H1 (cell line): Measurements from ENCODE around the gene MKRN1. TPM values are rescaled to one million over a fixed set of nuclear protein-coding genes. Genes with fewer than 3 reads are reported as not detected.
A peak's percentile ranks its signal among the peaks of the same experiment; 100 is the strongest.

Experiments used
- CTCF ChIA-PET: fragments of 300-600 bp; sonication (Branson Sonifier 250); formaldehyde crosslinking; loops from one replicate; lab custom pipeline; 2021; ENCODE audit not compliant: partially characterized antibody; lab: Charles Lee
- POLR2A ChIA-PET: fragments of 300-600 bp; sonication (Branson Sonifier 250); formaldehyde crosslinking; loops from one replicate; lab custom pipeline; 2021; ENCODE audit warnings: inconsistent platforms; ENCODE audit not compliant: partially characterized antibody; lab: Charles Lee
- DNase-seq, 2 experiments: peaks; one replicate each; pipeline versions ENCODE4 v3.0.0 to v3.0.0-alpha.2; 2010 to 2022; ENCODE audit warnings: low spot score in 2 of 2, low read depth in 1 of 2, mixed read lengths in 1 of 2
- FAIRE-seq: peaks from 2 replicates; lab custom pipeline; 2011; peaks lifted over from hg19 to GRCh38; lab: Jason Lieb, UNC
- H2AFZ ChIP-seq: 2 replicates; pipeline ENCODE4 v1.8.1; 2012; ENCODE audit warnings: low read length, inconsistent platforms
- H2AK5ac ChIP-seq: 2 replicates; pipeline ENCODE4 v1.6.1; 2013; ENCODE audit warnings: low read depth, low read length
- H2BK120ac ChIP-seq: replicated peaks from 2 replicates; pipeline ENCODE3; 2013; ENCODE audit warnings: low read depth, low read length, inconsistent platforms
- H2BK12ac ChIP-seq: 2 replicates; pipeline ENCODE4 v1.6.1; 2013; ENCODE audit warnings: low read depth, low read length
- H2BK15ac ChIP-seq: 2 replicates; pipeline ENCODE4 v1.6.1; 2013; ENCODE audit warnings: low read length
- H2BK20ac ChIP-seq: 2 replicates; pipeline ENCODE4 v1.6.1; 2013; ENCODE audit warnings: low read length
- H2BK5ac ChIP-seq: 2 replicates; pipeline ENCODE4 v1.6.1; 2013; ENCODE audit warnings: low read depth, low read length
- H3K14ac ChIP-seq: 2 replicates; pipeline ENCODE4 v1.6.1; 2013; ENCODE audit warnings: inconsistent platforms; ENCODE audit not compliant: insufficient read length
- H3K18ac ChIP-seq: 2 replicates; pipeline ENCODE4 v1.6.1; 2013; ENCODE audit warnings: low read length; ENCODE audit errors: extremely low read depth
- H3K23ac ChIP-seq: 2 replicates; pipeline ENCODE4 v1.6.1; 2013; ENCODE audit warnings: inconsistent platforms; ENCODE audit not compliant: insufficient read length
- H3K23me2 ChIP-seq: 2 replicates; pipeline ENCODE4 v1.6.1; 2013; ENCODE audit warnings: low read depth, low read length
- H3K27ac ChIP-seq: 2 replicates; pipeline ENCODE4 v1.6.1; 2011; ENCODE audit warnings: low read depth, low read length, inconsistent platforms
- H3K27me3 ChIP-seq, 4 experiments: replicated peaks in 1 of 4; 1 replicate in 1 of 4; 2 replicates in 3 of 4; pipeline versions ENCODE4 v1.6.1 to v1.8.1; 2011 to 2013; ENCODE audit warnings: low read length in 3 of 4, mild to moderate bottlenecking in 3 of 4, inconsistent platforms in 2 of 4, mixed read lengths in 2 of 4, moderate library complexity in 1 of 4; ENCODE audit not compliant: control insufficient read depth in 3 of 4, insufficient read depth in 3 of 4; ENCODE audit errors: extremely low read depth in 1 of 4
- H3K36me3 ChIP-seq, 4 experiments: 2 replicates each; pipeline versions ENCODE4 v1.6.1 to v1.8.1; 2011 to 2013; ENCODE audit warnings: mild to moderate bottlenecking in 4 of 4, low read length in 3 of 4, moderate library complexity in 2 of 4, control low read depth in 1 of 4, inconsistent platforms in 1 of 4; ENCODE audit not compliant: insufficient read depth in 4 of 4, control insufficient read depth in 2 of 4
- H3K4ac ChIP-seq: replicated peaks from 2 replicates; pipeline ENCODE3; 2013; ENCODE audit warnings: low read length, low read depth, mixed read lengths, inconsistent platforms; ENCODE audit not compliant: insufficient read length
- H3K4me1 ChIP-seq, 4 experiments: replicated peaks in 1 of 4; 1 replicate in 1 of 4; 2 replicates in 3 of 4; pipeline versions ENCODE4 v1.6.1 to v1.8.1; 2011 to 2013; ENCODE audit warnings: low read length in 3 of 4, inconsistent platforms in 2 of 4, mixed read lengths in 1 of 4; ENCODE audit not compliant: insufficient read depth in 4 of 4, control insufficient read depth in 3 of 4
- H3K4me2 ChIP-seq, 2 experiments: 2 replicates each; pipeline versions ENCODE4 v1.6.1 to v1.8.1; 2011 to 2013; ENCODE audit warnings: low read depth in 2 of 2, low read length in 2 of 2, control low read depth in 1 of 2, inconsistent platforms in 1 of 2, mild to moderate bottlenecking in 1 of 2; ENCODE audit not compliant: insufficient read depth in 1 of 2
- H3K4me3 ChIP-seq, 4 experiments: fragments of 200-600, 300-600 bp in 1 of 4; sonication (generic), shearing (Covaris generic), sonication (Bioruptor Twin) in 1 of 4; 2 replicates each; pipeline versions ENCODE4 v1.5.1 to v1.8.1; 2011 to 2016; ENCODE audit warnings: low read length in 4 of 4, low read depth in 3 of 4, control low read depth in 2 of 4, inconsistent platforms in 2 of 4, mild to moderate bottlenecking in 2 of 4, mixed read lengths in 1 of 4, moderate library complexity in 1 of 4; ENCODE audit not compliant: insufficient read depth in 2 of 4; ENCODE audit errors: extremely low read depth in 1 of 4
- H3K56ac ChIP-seq: replicated peaks from 2 replicates; pipeline ENCODE3; 2013; ENCODE audit warnings: low read depth, mild to moderate bottlenecking, mixed read lengths, low read length, inconsistent platforms; ENCODE audit not compliant: insufficient read length
- H3K79me1 ChIP-seq: 2 replicates; pipeline ENCODE4 v1.6.1; 2013; ENCODE audit warnings: low read depth, low read length, control low read depth
- H3K79me2 ChIP-seq, 2 experiments: 2 replicates each; pipeline versions ENCODE4 v1.6.1 to v1.8.1; 2012 to 2013; ENCODE audit warnings: low read length in 2 of 2, mild to moderate bottlenecking in 2 of 2, inconsistent platforms in 1 of 2; ENCODE audit not compliant: insufficient read depth in 2 of 2, control insufficient read depth in 1 of 2
- H3K9ac ChIP-seq, 4 experiments: replicated peaks in 1 of 4; 1 replicate in 1 of 4; 2 replicates in 3 of 4; pipeline versions ENCODE4 v1.6.1 to v1.8.1; 2011 to 2013; ENCODE audit warnings: low read depth in 3 of 4, low read length in 3 of 4, control low read depth in 2 of 4, mild to moderate bottlenecking in 2 of 4, moderate library complexity in 2 of 4, inconsistent platforms in 1 of 4; ENCODE audit errors: extremely low read depth in 1 of 4
- H3K9me3 ChIP-seq, 2 experiments: 2 replicates each; pipeline versions ENCODE4 v1.6.1 to v1.8.1; 2012 to 2013; ENCODE audit warnings: mild to moderate bottlenecking in 2 of 2, moderate library complexity in 2 of 2, control low read depth in 1 of 2, inconsistent platforms in 1 of 2, low read depth in 1 of 2, low read length in 1 of 2, mixed read lengths in 1 of 2; ENCODE audit not compliant: insufficient read depth in 2 of 2
- H4K20me1 ChIP-seq, 2 experiments: replicated peaks in 1 of 2; 2 replicates each; pipeline versions ENCODE3 to v1.8.1; 2011 to 2013; ENCODE audit warnings: inconsistent platforms in 2 of 2, low read length in 2 of 2, mild to moderate bottlenecking in 1 of 2; ENCODE audit not compliant: insufficient read depth in 2 of 2, control insufficient read depth in 1 of 2
- H4K5ac ChIP-seq: 2 replicates; pipeline ENCODE4 v1.6.1; 2013; ENCODE audit warnings: low read length, low read depth, mixed read lengths, inconsistent platforms; ENCODE audit not compliant: insufficient read length
- H4K8ac ChIP-seq: 2 replicates; pipeline ENCODE4 v1.8.0; 2013; ENCODE audit warnings: mild to moderate bottlenecking, moderate library complexity, low read length, inconsistent platforms; ENCODE audit not compliant: insufficient read depth; ENCODE audit errors: extremely low read depth
- H4K91ac ChIP-seq: replicated peaks from 2 replicates; pipeline ENCODE3; 2013; ENCODE audit warnings: low read length, mixed read lengths, inconsistent platforms; ENCODE audit not compliant: insufficient read length
- ASH2L ChIP-seq: fragments of 200-600, 300-600 bp; sonication (generic); IDR thresholded peaks from one replicate; pipeline ENCODE4 v1.7.1; 2017; ENCODE audit warnings: low read length
- CTBP2 ChIP-seq: IDR thresholded peaks from 2 replicates; pipeline ENCODE4 v1.7.0; 2011; ENCODE audit warnings: borderline replicate concordance, mild to moderate bottlenecking, moderate library complexity, mixed read lengths, low read length; ENCODE audit not compliant: insufficient read depth, insufficient read length
- HDAC2 ChIP-seq, 2 experiments: fragments of 300-600 bp in 1 of 2; sonication (generic) in 1 of 2; IDR thresholded peaks; 2 replicates each; pipeline ENCODE4 v1.6.1; 2011 to 2012; ENCODE audit warnings: low read depth in 2 of 2, low read length in 2 of 2, mild to moderate bottlenecking in 2 of 2, moderate library complexity in 2 of 2, borderline replicate concordance in 1 of 2, inconsistent platforms in 1 of 2
- POLR2A ChIP-seq, 2 experiments: IDR thresholded peaks; 1 replicate in 1 of 2; 2 replicates in 1 of 2; pipeline ENCODE4 v1.6.1; 2011; ENCODE audit warnings: low read depth in 2 of 2, low read length in 2 of 2, mild to moderate bottlenecking in 2 of 2; ENCODE audit errors: control extremely low read depth in 1 of 2
- POLR2AphosphoS5 ChIP-seq: IDR thresholded peaks from 2 replicates; pipeline ENCODE4 v1.6.1; 2011; ENCODE audit warnings: low read depth, low read length
- POU5F1 ChIP-seq: IDR thresholded peaks from 2 replicates; pipeline ENCODE4 v1.6.1; 2011; ENCODE audit warnings: low read depth, mild to moderate bottlenecking, low read length, moderate library complexity
- RBBP5 ChIP-seq: IDR thresholded peaks from 2 replicates; pipeline ENCODE4 v1.7.1; 2012; ENCODE audit warnings: low read depth, mild to moderate bottlenecking, inconsistent platforms, low read length, moderate library complexity, borderline replicate concordance
- SP4 ChIP-seq: IDR thresholded peaks from 2 replicates; pipeline ENCODE4 v1.6.1; 2012; ENCODE audit warnings: low read length, inconsistent platforms
- TBP ChIP-seq: IDR thresholded peaks from 2 replicates; pipeline ENCODE4 v1.6.1; 2011; ENCODE audit warnings: low read depth, low read length, improper control_type of control experiment
- TEAD4 ChIP-seq: IDR thresholded peaks from 2 replicates; pipeline ENCODE4 v1.6.1; 2012; ENCODE audit warnings: low read depth, low read length, inconsistent platforms, mixed read lengths
- WGBS, 2 experiments: shearing (Covaris generic) in 1 of 2; methylation state at CpG; one replicate each; pipeline versions ENCODE4 v1.1.6 to v1.1.7; 2013 to 2015; ENCODE audit warnings: low lambda C conversion rate in 2 of 2, mixed read lengths in 2 of 2, inconsistent platforms in 1 of 2, low coverage in 1 of 2, missing lambda C conversion rate in 1 of 2; ENCODE audit not compliant: insufficient replicate concordance in 2 of 2, insufficient coverage in 1 of 2, insufficient read length in 1 of 2; ENCODE audit errors: extremely low coverage in 1 of 2, missing lambda C conversion rate in 1 of 2; 5-methylcytosine and 5-hydroxymethylcytosine counted together
- polyA plus RNA-seq, 7 experiments: library from polyadenylated mRNA; depleted of rRNA in 3 of 7; stranded (reverse) in 5 of 7; unstranded in 2 of 7; fragments of >200 nt in 5 of 7; fragments of 200-250 nt in 2 of 7; gene quantifications; 1 replicate in 5 of 7; 2 replicates in 1 of 7; 4 replicates in 1 of 7; pipeline versions ENCODE4 v1.2.1 to v1.2.3, GENCODE V29; 2011 to 2013; ENCODE audit warnings: missing spikeins in 2 of 7, mixed read lengths in 2 of 7
- total RNA-seq: library from RNA; stranded (reverse); fragmentation: NEBNext Ultra II Directional; extraction: Animal tissue kit (Norgen Biotek cat#: 25700); gene quantifications from 2 replicates; pipeline ENCODE4 v1.2.1, GENCODE V29; 2021

Gene MKRN1
- total and polyA plus RNA-seq, 2 of the 8 experiments (the other 6 are each of a cell fraction or from before 2014, with no cell fraction given): 46.2 to 99.6 TPM

DNA sequence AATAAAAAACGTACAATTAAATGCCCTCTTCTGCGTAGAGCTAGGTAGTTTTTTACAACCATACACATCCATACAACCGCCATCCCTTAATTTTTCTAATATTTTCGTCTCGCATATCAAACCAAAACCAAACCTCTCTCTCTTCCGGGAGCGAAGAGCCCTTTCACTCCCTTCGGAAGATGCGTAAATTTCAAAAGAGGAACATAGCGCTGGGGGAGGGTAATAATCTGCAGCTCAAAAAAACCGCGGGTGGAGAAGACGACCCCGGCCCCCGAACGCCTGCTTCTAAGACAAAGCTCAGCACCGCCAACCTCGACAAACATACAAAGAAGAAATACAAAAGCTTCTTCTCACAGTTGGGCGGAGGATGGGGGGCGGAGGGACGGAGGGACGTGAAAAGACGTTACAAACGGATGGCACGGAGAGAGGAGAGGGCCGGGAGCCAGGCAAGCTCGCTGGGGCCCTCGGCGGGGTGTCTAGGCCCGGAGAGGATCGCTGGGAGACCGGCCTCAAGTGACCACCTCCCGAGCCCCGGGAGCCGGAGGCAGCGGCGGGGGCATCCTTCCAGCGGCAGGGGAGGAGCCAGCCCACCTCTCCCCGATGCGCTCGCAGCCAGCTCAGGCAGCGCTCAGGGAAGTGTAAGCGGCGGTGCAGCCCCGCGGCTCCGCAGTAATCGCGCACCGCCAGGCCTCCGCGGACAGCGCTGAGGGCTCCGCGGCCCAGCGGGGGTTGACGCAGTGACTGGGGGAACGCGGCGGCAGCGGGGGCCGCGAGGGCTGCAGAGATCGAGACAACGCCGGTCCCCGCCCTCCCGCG is 851 bp downstream of the MKRN1 start:
- ChIA-PET POLR2A (interaction anchor here (0.8 to 2.1 kb wide), 11 partner anchors 10 to 195 kb away, joined by 3 to 9 read pairs (median 4); partner anchors contain the start of gene ADCK2), CTCF (interaction anchor here (0.8 to 8.9 kb wide), 8 partner anchors 10 to 154 kb away, joined by 3 to 67 read pairs (median 4); no protein-coding TSS in a partner anchor)
- Histone ChIP-seq H2BK12ac (no peak overlapping the region), H4K20me1 (peaks cover 0 to 4% of the 10 kb centered on the region in 2 experiments), H3K27ac (peak overlapping the region; percentile 85), H3K23me2 (0 out of 2 replicates have a peak, but pooled peaks cover 1% of the 10 kb centered on the region), H4K8ac (peak overlapping the region; percentile 88; the same call in 1 of the 2 replicates), H3K14ac (no peak overlapping the region), H2BK15ac (no peak overlapping the region), H3K56ac (peak overlapping the region; percentile 84), H4K5ac (peak overlapping the region; percentile 75), H2AFZ (no peak overlapping the region), H3K4me1 (peaks cover 0 to 6% (median 3%) of the 10 kb centered on the region in 4 experiments; a peak in 3 of 7 replicates), H3K9me3 (no peaks in the 10 kb centered on the region), H3K18ac (peak overlapping the region; percentile 25), H3K23ac (no peak overlapping the region), H3K4ac (peak overlapping the region; percentile 87), H2BK5ac (peak overlapping the region; percentile 73; the same call in 1 of the 2 replicates), H3K4me2 (peak overlapping the region; percentile 68 to 70), H3K27me3 (no peaks in the 10 kb centered on the region), H3K79me1 (no peaks in the 10 kb centered on the region), H3K79me2 (peaks cover 14 to 50% of the 10 kb centered on the region in 2 experiments), H2BK20ac (no peak overlapping the region), H2BK120ac (no peak overlapping the region), H3K36me3 (no peaks in the 10 kb centered on the region), H3K4me3 (peak overlapping the region; percentile 84 to 96 (median 88)), H3K9ac (peak overlapping the region; percentile 72 to 99 (median 80)), H4K91ac (peak overlapping the region; percentile 65), H2AK5ac (no peak overlapping the region)
- DNase-seq: peak in 1 of 2 experiments; percentile 72
- TF ChIP-seq TEAD4 (no peak), SP4 (no peak), POU5F1 (no peak), POLR2A (IDR thresholded peaks at IDR 0.05; ENCODE audit: control extremely low read depth in 1 of 2, low read depth in 2 of 2, low read length in 2 of 2) (peak in 1 of 2 experiments; percentile 18; a peak in 2 of 3 replicates), RBBP5 (peak; percentile 96), HDAC2 (IDR thresholded peaks at IDR 0.05; ENCODE audit: borderline replicate concordance in 1 of 2, low read depth in 2 of 2, low read length in 2 of 2) (0 out of 4 replicates have a peak, but pooled peaks of 1 of the 2 experiments have one; percentile 3), ASH2L (peak; percentile 73), POLR2AphosphoS5 (peak; percentile 13; the same call in 1 of the 2 replicates), CTBP2 (peak; percentile 35), TBP (peak; percentile 19; the same call in 1 of the 2 replicates)
- 2% methylated on average over 32 of the region's 69 CpGs; no CpG with 5 or more reads in 1 of the 2 experiments for WGBS, 2 experiments
- no peak for FAIRE-seq
